Heart left ventricle (tissue), 16 donors: Measurements from ENCODE around the gene SLC38A11. TPM values are rescaled to one million over a fixed set of nuclear protein-coding genes. Genes with fewer than 3 reads are reported as not detected.

ENCODE experiments used
- ATAC-seq, 4 donors: fragments of 200-7000 bp; cut with Tn5 transposase; one replicate each; pipeline ENCODE4 v1.9.1; 2020 to 2022; ENCODE audit warnings: moderate library complexity in 4 of 4, mild to moderate bottlenecking in 3 of 4, moderate number of reproducible peaks in 1 of 4
- DNase-seq, 5 donors: peaks; one replicate each; pipeline ENCODE4 v3.0.0-alpha.2; 2020
- H3K27ac ChIP-seq, 12 donors: fragments of 200-600 bp; sonication (generic) in 4 of 12; one replicate each; pipeline versions ENCODE4 v1.5.0 to v1.8.0; 2016 to 2022; ENCODE audit warnings: mild to moderate bottlenecking in 2 of 12
- H3K27me3 ChIP-seq, 9 donors: fragments of 200-600 bp; sonication (generic) in 2 of 9; one replicate each; pipeline versions ENCODE4 v1.5.1 to v1.8.0; 2016 to 2022; ENCODE audit warnings: mild to moderate bottlenecking in 3 of 9
- H3K36me3 ChIP-seq, 9 donors: fragments of 200-600 bp; sonication (generic) in 2 of 9; one replicate each; pipeline versions ENCODE4 v1.5.0 to v1.8.0; 2018 to 2022; ENCODE audit warnings: mild to moderate bottlenecking in 2 of 9
- H3K4me1 ChIP-seq, 12 donors: fragments of 200-600 bp; sonication (generic) in 4 of 12; one replicate each; pipeline versions ENCODE4 v1.5.0 to v1.8.0; 2016 to 2022; ENCODE audit warnings: mild to moderate bottlenecking in 3 of 12
- H3K4me3 ChIP-seq, 12 donors: fragments of 200-600 bp; sonication (generic) in 4 of 12; one replicate each; pipeline versions ENCODE4 v1.5.0 to v1.8.0; 2017 to 2022; ENCODE audit warnings: mild to moderate bottlenecking in 9 of 12, moderate library complexity in 4 of 12
- H3K9me3 ChIP-seq, 12 donors: fragments of 200-600 bp; sonication (generic) in 4 of 12; one replicate each; pipeline versions ENCODE4 v1.5.0 to v1.8.0; 2016 to 2022; ENCODE audit warnings: mild to moderate bottlenecking in 1 of 12
- CTCF ChIP-seq, 12 donors: fragments of 200-600 bp; sonication (generic) in 4 of 12; IDR thresholded peaks; one replicate each; pipeline versions ENCODE4 v1.5.0 to v1.8.0; 2018 to 2022; ENCODE audit warnings: antibody characterized with exemption in 12 of 12, mild to moderate bottlenecking in 5 of 12
- POLR2A ChIP-seq, 2 donors: fragments of 450-650 bp; IDR thresholded peaks; one replicate each; pipeline ENCODE4 v1.6.1; 2017; ENCODE audit warnings: antibody characterized with exemption in 2 of 2, mild to moderate bottlenecking in 2 of 2, moderate library complexity in 2 of 2
- WGBS, 4 donors: extraction: QIAGEN DNeasy Blood & Tissue Kit in 2 of 4; methylation state at CpG; one replicate each; pipeline versions ENCODE4 v1.1.5 to v1.1.7; 2013 to 2018; 5-methylcytosine and 5-hydroxymethylcytosine counted together
- intact Hi-C, 10 donors: fragments of 100-400 bp; cut with DNase I; formaldehyde crosslinking; loops; one replicate each; pipeline versions ENCODE4 v1.11.1 to v1.14.2; 2022
- polyA plus RNA-seq, 2 donors: library from polyadenylated mRNA; stranded (reverse); fragments of 200-250 nt; gene quantifications; one replicate each; pipeline ENCODE4 v1.2.3, GENCODE V29; 2013
- total RNA-seq, 9 donors: library from RNA; depleted of rRNA in 2 of 9; stranded (reverse); fragments of >200 nt in 2 of 9; fragmentation: NEBNext Ultra II Directional in 3 of 9; extraction: Animal tissue kit (Norgen Biotek cat#: 25700) in 3 of 9; gene quantifications; one replicate each; pipeline versions ENCODE4 v1.1.0 to v1.2.4, GENCODE V29; 2016 to 2023
- donor health status: ischemic (EF 13 %, LVEDD 7.1; RV severe dilation, severe dysfunction).
- donor health status: healthy with polysubstance abuse.
- donor health status: DM: no; HTN: yes; CAD: no.
- donor health status: DM: no; HTN: no; CAD: no.
- donor health status: ischemic (EF 25% LVEDD 6.9; RV normal size, moderate dysfunction).
- donor health status: ischemic (EF 25% LVEDD 5.7; RV mildly dilated, moderate dysfunction).
- donor health status: healthy.
- donor health status: DM: yes; HTN: yes; CAD: no.
- donor health status: ischemic (EF 35%, LVEDD 5.7; RV mildly dilated, moderate dysfunction).
- donor health status: nonischemic (EF 11% LVEDD 7.7; RV severe dilation, severe dysfunction).
- donor health status: DM: yes; HTN: yes; CAD: no.
- donor health status: PGD.
- donor health status: ischemic (EF 29% LVEDD 5.4; RV normal size, mild dysfunction).
- donor health status: nonischemic (EF 23%, LVEDD 6.1; RV moderate dilation, normal function).

The SLC38A11 gene
- total and polyA plus RNA-seq, 11 donors: 0.25 to 1.9 (median 0.55) TPM

GRCh38 chr2:164896226-164896625 lies 59.1 kb downstream of the SLC38A11 start:
- peaks cover 0 to 4% (median 0%) of the 10 kb centered on the region in 12 donors for H3K9me3 ChIP-seq
- 87 to 95% (median 93%) methylated on average over 4 of the region's 4 CpGs for WGBS, 4 donors
- DNase-seq: no peak
- H3K27me3 ChIP-seq: no peaks in the 10 kb centered on the region
- no peak for TF ChIP-seq CTCF (IDR thresholded peaks at IDR 0.05)
- no peak for TF ChIP-seq POLR2A (IDR thresholded peaks at IDR 0.05)
- ATAC-seq: no peak
- peaks cover 0 to 9% (median 0%) of the 10 kb centered on the region in 12 donors for H3K4me1 ChIP-seq
- H3K36me3 ChIP-seq: no peaks in the 10 kb centered on the region
- intact Hi-C loops: loop anchor here in 1 of 10 donors (5.0 kb wide), 1 partner anchor 39 kb away; no protein-coding TSS in a partner anchor
- H3K27ac ChIP-seq: no peak overlapping the region
- no peak overlapping the region for H3K4me3 ChIP-seq

- Histone ChIP-seq H3K9me3 (no peaks in the 10 kb centered on the region), H3K4me1 (peaks cover 0 to 4% (median 0%) of the 10 kb centered on the region in 12 donors), H3K4me3 (no peak overlapping the region), H3K27ac (peak overlapping the region in 2 of 12 donors; percentile 5 to 20), H3K27me3 (no peaks in the 10 kb centered on the region), H3K36me3 (no peaks in the 10 kb centered on the region)
- no peak for TF ChIP-seq POLR2A (IDR thresholded peaks at IDR 0.05)
- no peak for TF ChIP-seq CTCF (IDR thresholded peaks at IDR 0.05)
- ATAC-seq (peak in 2 of 4 donors; percentile 28 to 48), DNase-seq (peak in 2 of 5 donors; percentile 26 to 30)
- WGBS, 4 donors: 69 to 79% (median 76%) methylated on average over 5 of the region's 5 CpGs
- intact Hi-C loops: no loop called here
Observed at GRCh38 chr2:164891460-164891859, 63.9 kb downstream of the SLC38A11 start.

- Histone ChIP-seq H3K4me1 (peaks cover 0 to 4% (median 0%) of the 10 kb centered on the region in 12 donors), H3K27me3 (no peaks in the 10 kb centered on the region), H3K9me3 (no peaks in the 10 kb centered on the region), H3K36me3 (no peaks in the 10 kb centered on the region), H3K4me3 (no peak overlapping the region), H3K27ac (peak overlapping the region in 3 of 12 donors; percentile 10 to 20 (median 17))
- ATAC-seq (peak in 2 of 4 donors; percentile 57 to 59), DNase-seq (no peak)
- intact Hi-C loops: no loop called here
- no peak for TF ChIP-seq POLR2A (IDR thresholded peaks at IDR 0.05)
- TF ChIP-seq CTCF (IDR thresholded peaks at IDR 0.05): no peak
- 33 to 38% (median 35%) methylated on average over 4 of the region's 4 CpGs for WGBS, 4 donors
Observed at GRCh38 chr2:164890544-164890943, 64.8 kb downstream of the SLC38A11 start.

- WGBS, 4 donors: 65 to 90% (median 77%) methylated on average over 3 of the region's 3 CpGs
- no peaks in the 10 kb centered on the region for H3K27me3 ChIP-seq
- ATAC-seq (no peak), DNase-seq (no peak)
- H3K4me3 ChIP-seq: no peak overlapping the region
- no peak overlapping the region for H3K27ac ChIP-seq
- no peaks in the 10 kb centered on the region for H3K36me3 ChIP-seq
- intact Hi-C loops: no loop called here
- H3K9me3 ChIP-seq: no peaks in the 10 kb centered on the region
- no peak for TF ChIP-seq POLR2A (IDR thresholded peaks at IDR 0.05)
- no peak for TF ChIP-seq CTCF (IDR thresholded peaks at IDR 0.05)
- H3K4me1 ChIP-seq: peaks cover 0 to 4% (median 0%) of the 10 kb centered on the region in 12 donors
Observed at GRCh38 chr2:164888592-164888991, 66.7 kb downstream of the SLC38A11 start.
